ENCODE measurements around the gene ATP6V0A4.
"Not testable (repeated sequence)": the region's sequence is repeated elsewhere in the genome, so short reads cannot be mapped to it uniquely, and the experiment has no call there.

The ATP6V0A4 gene

DNA sequence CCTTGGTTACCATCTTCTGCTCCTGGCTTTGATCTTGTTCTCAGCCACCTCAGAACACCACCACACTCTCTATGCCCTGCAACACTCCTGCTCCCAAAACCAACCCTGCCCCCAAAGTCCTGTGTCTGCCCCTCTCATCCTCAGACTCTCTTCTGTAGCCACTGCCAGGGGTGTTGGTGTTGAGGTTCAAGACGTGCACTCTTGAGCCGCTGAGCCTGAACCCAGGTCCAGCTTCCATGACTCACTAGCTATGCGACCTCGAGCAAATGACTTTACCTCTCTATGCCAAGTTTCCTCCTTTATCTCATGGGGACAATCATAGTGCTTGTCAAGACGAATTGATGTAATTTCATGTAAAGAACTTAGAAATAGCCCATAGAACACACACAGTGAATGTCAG is 840 bp upstream of the ATP6V0A4 start:
- no peaks in the 10 kb centered on the region for H3K9me2 ChIP-seq (replicated peaks; ENCODE audit: insufficient read depth, low read length)
- no peaks in the 10 kb centered on the region for H3K36me3 ChIP-seq (replicated peaks; ENCODE audit: insufficient read depth, low read length)
- no peaks in the 10 kb centered on the region for H4K20me1 ChIP-seq (ENCODE audit: insufficient read depth, low read length)
- no peaks in the 10 kb centered on the region for H3K9me3 ChIP-seq (replicated peaks; ENCODE audit: insufficient read depth, low read length)
- no peak overlapping the region for H2AFZ ChIP-seq (ENCODE audit: low read length)
- H3K4me2 ChIP-seq (ENCODE audit: low read depth, low read length): no peak overlapping the region
- H3K27me3 ChIP-seq (replicated peaks; ENCODE audit: insufficient read depth, low read length): no peaks in the 10 kb centered on the region
- no peak overlapping the region for H3K4me3 ChIP-seq (ENCODE audit: low read length)
- no peaks in the 10 kb centered on the region for H3F3A ChIP-seq (ENCODE audit: insufficient read depth, low read length)
- no peak for DNase-seq
- H3K9ac ChIP-seq (ENCODE audit: low read length): no peak overlapping the region
- H3K4me1 ChIP-seq (ENCODE audit: low read length): no peaks in the 10 kb centered on the region
- no peak overlapping the region for H3K27ac ChIP-seq (ENCODE audit: low read length)
- TF ChIP-seq CTCF (IDR thresholded peaks at IDR 0.05; ENCODE audit: low read length) (no peak), EZH2 (optimal IDR thresholded peaks at IDR 0.05; ENCODE audit: low read depth, low read length) (no peak), EZH2phosphoT487 (IDR thresholded peaks at IDR 0.05; ENCODE audit: low read length) (no peak)
- no peaks in the 10 kb centered on the region for H3K79me2 ChIP-seq (ENCODE audit: low read length)

- H3K4me1 ChIP-seq (ENCODE audit: low read length): not testable (repeated sequence)
Observed at GRCh38 chr7:138797046-138797445, 950 bp downstream of the ATP6V0A4 start.

DNA sequence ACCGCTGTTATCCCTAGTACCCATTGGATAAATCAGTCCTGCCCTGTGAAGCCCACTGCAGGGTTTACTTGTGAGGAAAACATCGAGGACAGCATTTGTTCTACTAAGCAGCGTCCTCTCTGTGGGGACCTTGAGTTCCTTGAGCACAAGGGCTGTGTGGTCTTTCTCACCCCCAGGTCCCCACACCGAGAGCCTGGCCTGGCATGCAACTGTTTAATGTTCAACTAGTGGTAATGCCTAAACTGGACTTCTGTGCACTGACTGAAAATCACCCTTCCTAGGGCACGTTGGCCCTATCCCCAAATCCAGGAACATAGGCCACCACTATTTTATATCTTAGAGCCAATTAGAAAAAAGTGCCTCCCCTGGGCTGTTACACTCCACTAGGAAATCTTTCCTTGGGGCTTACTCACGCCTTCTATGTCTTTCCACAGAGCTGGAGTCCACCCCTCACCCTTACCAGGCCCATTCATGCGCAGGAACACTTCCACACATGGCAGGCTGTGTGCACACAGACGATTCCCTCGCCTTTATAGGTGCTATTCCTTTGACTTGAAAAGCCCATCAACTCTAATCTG is 1.9 kb downstream of the ATP6V0A4 start:
- Histone ChIP-seq H3K9me3 (replicated peaks; ENCODE audit: insufficient read depth, low read length) (no peaks in the 10 kb centered on the region), H3K4me2 (ENCODE audit: low read depth, low read length) (no peak overlapping the region), H3K27me3 (replicated peaks; ENCODE audit: insufficient read depth, low read length) (no peaks in the 10 kb centered on the region), H3F3A (ENCODE audit: insufficient read depth, low read length) (no peaks in the 10 kb centered on the region), H3K9me2 (replicated peaks; ENCODE audit: insufficient read depth, low read length) (no peaks in the 10 kb centered on the region), H3K9ac (ENCODE audit: low read length) (no peak overlapping the region), H2AFZ (ENCODE audit: low read length) (no peak overlapping the region), H3K36me3 (replicated peaks; ENCODE audit: insufficient read depth, low read length) (no peaks in the 10 kb centered on the region), H3K79me2 (ENCODE audit: low read length) (no peaks in the 10 kb centered on the region), H3K4me3 (ENCODE audit: low read length) (no peak overlapping the region), H3K27ac (ENCODE audit: low read length) (no peak overlapping the region), H4K20me1 (ENCODE audit: insufficient read depth, low read length) (no peaks in the 10 kb centered on the region), H3K4me1 (ENCODE audit: low read length) (no peaks in the 10 kb centered on the region)
- TF ChIP-seq EZH2 (optimal IDR thresholded peaks at IDR 0.05; ENCODE audit: low read depth, low read length): no peak
- no peak for TF ChIP-seq EZH2phosphoT487 (IDR thresholded peaks at IDR 0.05; ENCODE audit: low read length)
- no peak for TF ChIP-seq CTCF (IDR thresholded peaks at IDR 0.05; ENCODE audit: low read length)
- no peak for DNase-seq

More at GRCh38 chr7:138797046-138797445, 950 bp downstream of the ATP6V0A4 start:
- H4K20me1 ChIP-seq (ENCODE audit: insufficient read depth, low read length); H3K9me2 ChIP-seq (replicated peaks; ENCODE audit: insufficient read depth, low read length); H3K27ac ChIP-seq (ENCODE audit: low read length); H3K79me2 ChIP-seq (ENCODE audit: low read length); H3K4me3 ChIP-seq (ENCODE audit: low read length); H3K9me3 ChIP-seq (replicated peaks; ENCODE audit: insufficient read depth, low read length); H3F3A ChIP-seq (ENCODE audit: insufficient read depth, low read length); H3K27me3 ChIP-seq (replicated peaks; ENCODE audit: insufficient read depth, low read length); H2AFZ ChIP-seq (ENCODE audit: low read length); DNase-seq; H3K9ac ChIP-seq (ENCODE audit: low read length); H3K36me3 ChIP-seq (replicated peaks; ENCODE audit: insufficient read depth, low read length); H3K4me2 ChIP-seq (ENCODE audit: low read depth, low read length): not testable (repeated sequence)

- Histone ChIP-seq H3K4me2 (ENCODE audit: low read depth, low read length) (no peak overlapping the region), H3K36me3 (replicated peaks; ENCODE audit: insufficient read depth, low read length) (no peaks in the 10 kb centered on the region), H2AFZ (ENCODE audit: low read length) (no peak overlapping the region), H3K9ac (ENCODE audit: low read length) (no peak overlapping the region), H3K9me3 (replicated peaks; ENCODE audit: insufficient read depth, low read length) (no peaks in the 10 kb centered on the region), H3F3A (ENCODE audit: insufficient read depth, low read length) (no peaks in the 10 kb centered on the region), H3K4me1 (ENCODE audit: low read length) (no peaks in the 10 kb centered on the region), H3K9me2 (replicated peaks; ENCODE audit: insufficient read depth, low read length) (no peaks in the 10 kb centered on the region), H4K20me1 (ENCODE audit: insufficient read depth, low read length) (no peaks in the 10 kb centered on the region), H3K27ac (ENCODE audit: low read length) (no peak overlapping the region), H3K27me3 (replicated peaks; ENCODE audit: insufficient read depth, low read length) (no peaks in the 10 kb centered on the region), H3K4me3 (ENCODE audit: low read length) (no peak overlapping the region), H3K79me2 (ENCODE audit: low read length) (no peaks in the 10 kb centered on the region)
- TF ChIP-seq CTCF (IDR thresholded peaks at IDR 0.05; ENCODE audit: low read length) (no peak), EZH2 (optimal IDR thresholded peaks at IDR 0.05; ENCODE audit: low read depth, low read length) (no peak), EZH2phosphoT487 (IDR thresholded peaks at IDR 0.05; ENCODE audit: low read length) (no peak)
- DNase-seq: no peak
Observed at GRCh38 chr7:138785587-138786437, 12.2 kb downstream of the ATP6V0A4 start.
